ENCODE data around the gene RAB27A.
A peak's percentile ranks its signal among the peaks of the same experiment; 100 is the strongest.
"Not testable (repeated sequence)": the region's sequence is repeated elsewhere in the genome, so short reads cannot be mapped to it uniquely, and the experiment has no call there.

The RAB27A gene

DNA sequence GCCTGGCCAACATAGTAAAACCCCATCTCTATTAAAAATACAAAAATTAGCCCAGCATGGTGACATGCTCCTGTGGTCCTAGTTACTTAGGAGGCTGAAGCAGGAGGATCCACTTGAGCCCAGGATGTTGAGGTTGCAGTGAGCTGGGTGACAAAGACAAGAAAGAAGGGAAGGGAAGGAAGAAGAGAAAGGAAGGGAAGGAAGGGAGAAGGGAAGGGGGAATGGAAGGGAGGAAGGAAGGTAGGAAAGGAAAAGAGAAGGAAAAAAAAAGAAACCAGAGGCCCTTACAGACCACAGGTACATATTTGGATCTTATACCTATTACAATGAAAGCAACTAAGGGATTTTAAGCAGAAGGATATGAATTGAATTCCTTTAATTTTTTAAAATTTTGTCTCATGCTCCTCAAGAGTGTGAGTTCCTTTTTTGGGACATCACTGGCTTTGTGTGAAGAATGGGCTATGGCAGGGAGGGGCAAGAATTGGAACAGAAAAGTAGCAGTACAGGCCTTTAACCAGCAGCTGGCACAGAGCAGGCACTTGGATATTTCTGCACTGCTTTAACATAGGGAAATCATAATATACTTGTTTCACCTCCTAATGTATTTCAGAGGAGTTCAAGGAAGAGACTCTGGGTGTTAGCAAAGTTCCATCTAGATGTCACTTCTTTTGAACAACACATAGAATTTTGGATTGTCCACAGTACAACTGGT, 7.9 kb downstream of the RAB27A start:
- DNase-seq: no peak

DNA sequence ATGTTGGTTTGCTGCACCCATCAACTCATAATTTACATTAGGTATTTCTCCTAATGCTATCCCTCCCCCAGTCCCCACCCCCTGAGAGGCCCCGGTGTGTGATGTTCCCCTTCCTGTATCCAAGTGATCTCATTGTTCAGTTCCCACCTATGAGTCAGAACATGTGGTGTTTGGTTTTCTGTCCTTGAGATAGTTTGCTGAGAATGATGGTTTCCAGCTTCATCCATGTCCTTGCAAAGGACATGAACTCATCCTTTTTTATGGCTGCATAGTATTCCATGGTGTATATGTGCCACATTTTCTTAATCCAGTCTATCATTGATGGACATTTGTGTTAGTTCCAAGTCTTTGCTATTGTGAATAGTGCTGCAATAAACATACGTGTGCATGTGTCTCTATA, 9.0 kb downstream of the RAB27A start:
- DNase-seq: not testable (repeated sequence)

DNA sequence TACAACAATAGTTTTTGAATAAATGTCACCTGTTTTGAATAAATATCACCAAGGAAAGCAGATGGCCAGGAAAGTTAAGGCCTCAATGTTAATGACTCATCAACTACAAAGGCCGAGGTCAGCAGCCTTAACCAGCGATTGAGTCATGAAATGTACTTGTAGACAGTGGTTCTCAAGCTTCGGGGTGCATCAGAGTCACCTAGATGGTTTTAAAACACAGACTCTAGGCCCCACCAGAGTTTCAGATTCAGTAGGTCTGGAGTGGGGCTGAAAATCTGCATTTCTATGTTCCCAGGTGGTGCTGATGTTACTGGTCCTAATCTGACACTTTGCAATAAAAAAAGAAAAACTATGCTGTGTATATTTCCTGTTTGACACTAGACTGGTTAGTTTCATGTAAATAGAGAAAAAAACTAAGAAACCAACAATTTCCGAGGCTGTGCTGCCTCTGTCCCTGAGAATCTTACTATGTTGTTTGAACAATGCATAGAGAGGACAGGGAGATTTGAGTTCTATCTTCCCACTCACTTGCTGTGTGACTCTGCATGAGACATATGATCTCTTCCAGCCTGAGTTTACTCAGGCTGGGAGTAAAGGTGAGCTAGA, 9.8 kb downstream of the RAB27A start:
- no peak for DNase-seq

DNA sequence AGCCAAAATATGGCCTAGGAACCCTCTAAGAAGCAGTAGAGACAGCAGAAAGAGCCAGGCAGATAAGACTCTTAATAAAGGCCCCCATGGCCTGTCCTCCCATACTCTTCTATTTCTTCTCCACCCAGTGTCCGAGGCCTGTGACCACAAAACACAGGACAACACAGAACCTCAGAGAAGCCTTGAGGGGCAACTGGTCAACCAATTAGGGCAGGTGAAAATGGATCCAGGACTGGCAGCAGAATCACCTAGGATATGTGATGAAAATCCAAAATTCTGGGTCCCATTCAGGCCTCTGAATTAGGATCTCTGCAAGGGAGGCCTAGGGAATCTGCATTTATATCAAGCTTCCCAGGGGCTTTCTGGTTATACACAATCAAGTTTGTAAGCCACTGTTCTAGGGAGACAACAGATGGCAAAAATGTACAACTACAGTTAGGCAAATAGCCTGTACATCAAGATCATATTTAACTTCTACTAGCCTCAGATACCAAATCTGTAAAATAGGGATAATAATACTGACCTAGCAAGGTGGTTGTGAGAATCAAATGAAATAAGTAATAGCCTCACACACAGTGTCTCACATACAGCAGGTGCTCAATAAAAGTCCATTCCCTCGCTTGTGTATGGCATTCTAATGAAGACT, 10.4 kb downstream of the RAB27A start:
- no peak for DNase-seq

DNA sequence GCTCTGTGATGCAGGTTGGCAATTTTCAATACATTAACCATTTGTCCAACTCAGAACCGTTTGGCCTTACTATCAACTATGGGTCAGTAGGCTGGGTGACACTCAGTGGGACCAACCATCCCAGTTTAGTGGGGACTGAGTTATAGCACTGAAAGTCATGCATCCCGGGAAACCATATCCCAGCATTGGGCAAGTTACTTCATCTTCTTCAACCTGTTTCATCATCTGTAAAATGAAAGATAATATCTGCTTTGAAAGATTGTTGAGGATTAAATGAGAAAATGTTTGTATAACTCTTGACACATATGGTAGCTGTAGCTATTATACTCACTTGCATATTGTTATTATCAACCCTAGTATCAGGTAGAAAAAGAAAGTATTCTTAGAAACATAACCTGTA, 11.9 kb downstream of the RAB27A start:
- no peak for DNase-seq

DNA sequence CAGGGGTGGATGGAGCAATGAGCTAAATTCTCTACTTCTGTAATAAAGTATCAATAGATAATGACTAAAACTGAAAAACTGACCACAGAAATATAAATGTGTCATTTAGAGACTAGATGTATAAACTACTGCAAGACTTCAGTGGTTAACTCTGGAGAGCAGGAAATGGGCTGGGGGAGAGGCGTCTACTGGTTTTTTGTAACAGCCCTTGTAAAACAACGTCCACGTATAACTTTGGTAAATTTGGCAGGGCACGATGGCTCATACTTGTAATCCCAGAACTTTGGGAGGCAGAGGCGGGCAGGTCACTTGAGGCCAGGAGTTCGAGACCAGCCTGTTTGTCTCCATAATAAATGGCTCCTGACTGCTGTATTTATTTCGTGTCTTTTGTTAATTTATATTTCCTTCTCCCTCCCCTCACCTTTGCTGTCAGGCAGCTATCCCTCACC, 12.5 kb downstream of the RAB27A start:
- no peak for DNase-seq

- DNase-seq: no peak
These were observed 13.3 kb downstream of the RAB27A start for GRCh38 chr15:55276324-55276723.

DNA sequence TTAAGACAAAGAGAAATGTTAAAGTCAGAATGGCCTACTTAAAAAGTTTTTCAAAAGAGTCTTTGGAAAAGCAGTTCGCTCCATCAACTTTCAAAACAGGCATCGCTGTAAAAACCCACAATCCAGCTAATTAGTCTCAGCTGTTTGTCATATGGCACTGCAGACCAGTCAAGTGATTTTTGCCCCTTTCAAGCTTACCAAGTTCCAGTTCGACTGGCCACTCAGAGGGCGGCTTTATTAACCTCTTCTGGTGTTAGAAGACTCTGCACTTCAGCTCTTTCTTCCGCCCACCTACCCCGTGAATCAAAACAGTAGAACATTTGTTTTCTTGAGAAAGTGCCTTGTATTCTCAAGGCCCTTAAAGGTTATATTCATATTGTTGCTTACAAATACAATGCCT, 19.3 kb downstream of the RAB27A start:
- no peak for DNase-seq

GRCh38 chr15:55268176-55268695, 21.4 kb downstream of the RAB27A start:
- DNase-seq: no peak

DNA sequence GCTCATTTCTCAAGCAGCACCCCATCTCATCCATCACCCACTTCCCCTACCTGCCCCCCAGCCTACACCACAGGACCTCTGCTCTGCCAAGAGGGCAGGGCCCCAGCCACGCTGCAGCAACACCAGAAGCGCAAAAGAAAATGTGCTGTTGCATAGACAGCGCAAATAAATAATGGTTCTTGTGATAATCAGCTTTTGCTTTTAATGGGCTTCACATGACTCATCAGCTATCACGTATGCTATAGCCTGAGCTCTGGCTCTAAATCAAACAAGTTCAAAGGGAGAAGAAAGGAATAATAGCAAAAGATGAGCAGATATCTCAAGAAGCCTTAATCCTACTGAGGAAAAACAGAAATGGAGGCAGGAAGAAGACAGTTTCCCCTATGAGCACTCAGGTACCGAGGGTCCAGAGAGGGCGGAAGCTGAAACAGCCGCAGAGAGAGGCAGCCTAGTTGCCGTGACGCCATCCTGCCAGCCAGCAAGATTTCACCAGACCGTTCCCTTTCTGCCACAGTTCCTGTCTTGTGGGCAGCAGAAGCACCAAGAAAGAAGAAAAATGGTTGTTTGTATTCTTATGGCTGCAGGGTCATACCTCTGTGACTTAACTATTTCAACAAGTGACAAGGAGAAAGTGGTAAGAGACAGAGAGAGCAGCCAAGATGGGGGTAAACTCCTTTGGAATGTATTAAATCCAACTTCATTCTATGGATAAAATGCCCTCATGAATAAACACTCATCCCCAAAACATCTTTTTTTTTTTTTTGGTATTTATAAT, 22.0 kb downstream of the RAB27A start:
- peak; percentile 32 for DNase-seq

- no peak for DNase-seq
These were observed 23.1 kb downstream of the RAB27A start for GRCh38 chr15:55266547-55266946.

DNA sequence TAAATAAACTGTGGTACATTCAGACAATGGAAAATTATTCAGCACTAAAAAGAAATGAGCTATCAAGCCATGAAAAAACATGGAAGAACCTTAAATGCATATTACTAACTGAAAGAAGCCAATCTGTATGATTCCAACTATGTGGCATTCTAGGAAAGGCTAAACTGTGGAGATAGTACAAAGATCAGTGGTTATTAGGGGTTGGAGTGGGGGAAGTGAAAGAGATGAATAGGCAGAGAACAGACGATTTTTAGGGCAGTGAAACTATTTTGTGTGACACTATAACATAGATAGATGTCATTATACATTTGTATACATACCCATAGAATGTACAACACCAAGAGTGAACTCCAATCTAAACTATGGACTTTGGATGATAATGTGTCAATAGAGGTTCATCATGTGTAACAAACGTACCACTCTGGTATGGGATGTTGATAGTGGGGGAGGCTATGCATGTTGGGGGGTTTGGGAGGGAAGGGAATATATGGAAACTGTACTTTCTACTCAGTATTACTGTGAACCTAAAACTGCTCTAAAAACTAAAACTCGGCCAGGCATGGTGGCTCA, 29.0 kb downstream of the RAB27A start:
- no peak for DNase-seq

GRCh38 chr15:55257938-55258337, 31.7 kb downstream of the RAB27A start:
- no peak for DNase-seq

DNA sequence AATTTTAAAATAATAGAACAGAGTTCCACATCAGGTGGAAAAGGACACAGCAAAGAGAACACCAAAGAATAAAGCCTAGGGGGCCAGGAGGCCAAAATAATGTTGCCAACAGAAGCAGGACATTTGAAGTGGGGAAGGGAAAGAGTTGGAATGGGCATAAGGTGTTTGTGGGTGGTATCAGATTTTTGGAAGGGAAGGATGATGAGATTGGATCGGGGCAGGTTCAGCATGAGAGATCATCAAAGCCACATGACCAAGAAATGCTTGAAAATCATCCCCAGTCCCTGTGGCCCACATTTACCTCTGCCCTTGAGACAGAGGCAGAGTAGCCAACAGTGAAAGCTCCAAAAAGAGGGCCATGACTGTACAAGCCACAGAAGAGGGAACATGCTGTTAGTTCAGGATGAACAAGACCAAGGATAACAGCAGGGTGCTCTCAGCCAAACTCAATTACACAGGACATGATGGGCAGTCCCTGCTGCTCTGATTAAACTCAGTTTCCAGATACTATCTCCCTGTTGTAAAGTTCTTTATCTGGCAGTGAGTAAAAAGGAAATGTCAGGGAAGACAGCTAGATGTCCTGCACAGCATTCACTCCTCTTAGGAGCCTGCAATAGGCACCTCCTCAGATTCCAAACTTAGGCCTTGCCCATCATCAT, 32.5 kb downstream of the RAB27A start:
- no peak for DNase-seq

- no peak for DNase-seq
These were observed 33.2 kb downstream of the RAB27A start for GRCh38 chr15:55256281-55257011.

DNA sequence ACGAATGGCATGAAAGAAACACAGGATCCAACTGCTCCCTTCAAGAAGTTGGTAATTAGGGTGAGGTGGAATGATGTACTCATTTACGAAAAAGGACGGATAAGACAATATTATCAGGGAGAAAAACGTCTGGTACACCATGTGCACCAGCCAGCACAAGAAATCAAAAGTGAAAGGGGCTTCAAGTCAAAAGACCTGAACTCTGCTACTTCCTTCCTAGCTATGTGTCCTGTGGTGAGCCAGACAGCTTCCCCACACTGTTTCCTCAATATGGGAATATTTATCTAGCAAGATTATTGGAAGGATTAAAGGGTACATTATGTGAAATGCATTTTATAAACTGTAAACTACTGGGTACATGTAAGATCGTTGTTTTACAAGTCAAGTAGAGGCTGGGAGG, 33.9 kb downstream of the RAB27A start:
- no peak for DNase-seq

GRCh38 chr15:55254916-55255679, 34.5 kb downstream of the RAB27A start:
- DNase-seq: no peak

GRCh38 chr15:55253580-55253979, 36.0 kb downstream of the RAB27A start:
- no peak for DNase-seq

GRCh38 chr15:55252201-55252600, 37.4 kb downstream of the RAB27A start:
- DNase-seq: not testable (repeated sequence)

DNA sequence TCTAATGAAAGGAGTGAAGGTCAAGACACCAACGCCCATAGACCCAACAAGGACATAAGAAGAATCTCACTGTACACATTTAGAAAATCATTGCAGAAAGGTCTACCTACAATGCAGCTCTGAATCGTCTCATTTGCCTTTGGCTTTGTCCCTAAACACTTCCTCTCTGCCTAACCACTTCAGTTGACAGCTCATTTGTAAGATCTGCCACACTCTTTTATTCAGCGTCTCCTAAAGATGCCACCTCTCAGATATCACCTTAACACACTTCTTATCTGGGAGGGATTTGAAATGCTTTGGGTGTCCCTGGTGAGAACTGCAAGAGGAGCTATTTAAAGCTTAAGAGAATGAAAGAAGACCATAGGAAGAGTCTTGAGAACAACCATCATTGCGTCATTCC, 38.7 kb downstream of the RAB27A start:
- no peak for DNase-seq

- DNase-seq: no peak
These were observed 39.2 kb downstream of the RAB27A start for GRCh38 chr15:55250392-55250791.
